Measurements from ENCODE around the gene SNCB.

SNCB gene

DNA sequence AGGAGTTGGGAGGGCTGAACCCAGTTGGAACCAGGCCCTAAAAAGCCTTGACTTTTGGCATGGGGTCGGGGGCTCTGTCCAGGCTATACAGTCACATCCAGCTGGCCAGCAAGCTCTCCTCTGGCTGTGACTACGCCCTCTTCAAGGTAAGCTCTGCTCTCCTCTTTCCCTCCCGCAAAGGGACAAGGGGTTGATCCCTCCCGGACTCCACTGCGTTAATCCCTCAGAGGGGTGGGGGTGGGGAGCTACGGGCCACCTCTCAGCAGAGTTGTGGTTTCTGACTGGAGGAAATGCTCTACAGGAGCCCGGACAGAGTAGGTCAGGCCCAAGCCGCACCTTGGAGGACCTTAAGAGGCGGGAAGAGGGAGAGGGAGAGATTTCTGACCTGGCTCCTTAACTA is 14.0 kb upstream of the SNCB start:
- no peak for DNase-seq

GRCh38 chr5:176643491-176644219 is 13.3 kb upstream of the SNCB start:
- no peak for DNase-seq

DNA sequence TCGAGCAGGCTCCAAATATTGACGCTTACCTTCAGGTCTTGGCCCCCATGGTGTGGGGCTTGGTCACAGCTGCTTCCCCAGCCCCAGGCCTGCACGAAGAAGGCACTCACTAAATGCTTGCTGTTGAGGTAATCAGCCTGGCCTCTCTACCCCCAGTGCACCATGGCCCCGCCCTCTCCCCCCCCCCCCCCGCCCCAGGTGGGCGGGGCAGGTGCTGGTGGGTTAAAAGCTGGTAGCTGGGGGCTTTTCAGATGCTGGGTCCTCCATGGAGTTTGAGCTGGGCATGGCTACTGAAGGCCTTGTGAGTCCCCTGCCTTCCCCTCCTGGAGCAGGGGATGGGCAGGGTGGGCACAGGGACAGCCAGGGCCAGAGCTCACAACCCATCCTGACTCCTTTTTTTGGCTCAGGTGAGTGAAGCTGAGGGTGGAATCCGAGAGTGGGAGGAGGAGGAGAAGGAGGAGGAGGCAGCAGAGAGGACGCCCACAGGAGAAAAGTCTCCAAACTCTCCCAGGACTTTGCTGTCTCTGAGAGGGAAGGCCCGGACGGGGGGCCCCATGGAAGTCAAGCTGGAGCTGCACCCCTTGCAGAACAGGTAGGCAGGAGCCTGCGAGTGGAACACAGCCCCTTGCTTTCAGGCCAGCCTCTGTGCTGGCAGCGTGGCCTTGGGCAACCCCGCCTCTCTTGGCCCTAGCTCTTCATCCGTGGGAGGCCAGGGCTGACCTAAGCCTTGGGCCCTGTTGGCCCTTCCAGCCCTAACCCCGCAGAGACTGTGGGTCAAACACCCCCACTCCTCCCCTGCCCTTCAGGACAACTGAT is 12.5 kb upstream of the SNCB start:
- no peak for DNase-seq

- DNase-seq: no peak
These were observed 10.3 kb upstream of the SNCB start for GRCh38 chr5:176640616-176641015.

DNA sequence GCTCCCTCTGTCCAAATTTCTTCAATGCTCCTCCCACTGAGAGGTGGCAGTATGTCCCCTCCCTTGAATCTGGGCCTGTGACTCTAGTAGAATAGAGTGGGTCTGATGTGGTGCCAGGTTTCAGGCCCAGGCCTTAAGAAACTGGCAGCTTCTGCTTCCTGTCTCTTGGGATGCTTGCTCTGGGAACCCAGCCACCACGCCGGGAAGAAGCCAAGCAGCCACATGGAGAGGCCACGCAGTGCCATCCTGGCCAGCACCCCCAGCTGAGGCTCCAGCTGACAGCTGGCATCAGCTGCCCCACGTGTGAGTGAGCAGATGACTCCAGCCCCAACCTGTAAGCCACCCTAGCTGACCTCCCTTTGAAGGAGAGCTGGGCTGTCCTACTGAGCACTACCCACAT is 9.6 kb upstream of the SNCB start:
- no peak for DNase-seq

GRCh38 chr5:176639208-176639607 is 8.9 kb upstream of the SNCB start:
- no peak for DNase-seq

GRCh38 chr5:176638437-176638836 is 8.1 kb upstream of the SNCB start:
- no peak for DNase-seq

DNA sequence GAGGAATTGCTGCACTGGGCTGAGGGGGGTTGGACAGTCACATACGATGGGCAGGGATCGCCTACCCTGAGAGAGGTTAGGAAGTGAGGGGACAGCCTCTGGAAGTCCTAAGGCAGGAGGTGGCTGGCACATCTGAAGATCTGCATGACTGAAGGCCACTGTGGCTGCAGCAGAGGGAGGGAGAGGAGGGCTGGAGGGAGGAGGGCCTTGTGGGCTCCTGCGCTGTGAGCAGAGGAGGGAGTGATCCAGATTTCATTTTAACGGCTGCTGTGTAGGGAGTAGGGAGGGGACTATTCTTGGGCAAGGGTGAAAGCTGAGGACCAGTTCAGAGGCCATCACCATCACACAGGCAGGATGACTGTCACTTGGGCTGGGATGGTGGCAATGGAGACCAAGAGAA is 7.2 kb upstream of the SNCB start:
- no peak for DNase-seq

DNA sequence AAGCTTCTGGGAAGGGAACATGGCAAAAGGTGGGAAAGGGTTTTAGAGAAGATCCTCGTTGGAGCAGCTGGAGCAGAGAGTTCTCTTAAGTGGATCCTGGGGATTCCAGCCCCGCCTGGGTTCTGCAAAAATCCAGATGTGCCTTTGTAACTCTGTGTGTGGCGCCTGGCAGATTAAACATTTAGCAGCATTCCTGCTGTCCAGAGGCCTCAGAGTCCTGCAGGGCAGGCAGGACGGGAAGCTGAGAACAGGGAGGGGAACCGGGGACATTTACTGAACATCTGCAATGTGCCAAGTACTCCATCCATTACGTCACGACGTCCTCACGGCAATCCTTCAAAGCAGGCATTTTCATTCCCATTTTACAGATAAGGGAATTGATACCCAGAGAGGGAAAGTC is 6.1 kb upstream of the SNCB start:
- DNase-seq: no peak

- no peak for DNase-seq
These were observed 3.3 kb upstream of the SNCB start for GRCh38 chr5:176633598-176633997.

- no peak for DNase-seq
These were observed 2.4 kb upstream of the SNCB start for GRCh38 chr5:176632745-176633144.

DNA sequence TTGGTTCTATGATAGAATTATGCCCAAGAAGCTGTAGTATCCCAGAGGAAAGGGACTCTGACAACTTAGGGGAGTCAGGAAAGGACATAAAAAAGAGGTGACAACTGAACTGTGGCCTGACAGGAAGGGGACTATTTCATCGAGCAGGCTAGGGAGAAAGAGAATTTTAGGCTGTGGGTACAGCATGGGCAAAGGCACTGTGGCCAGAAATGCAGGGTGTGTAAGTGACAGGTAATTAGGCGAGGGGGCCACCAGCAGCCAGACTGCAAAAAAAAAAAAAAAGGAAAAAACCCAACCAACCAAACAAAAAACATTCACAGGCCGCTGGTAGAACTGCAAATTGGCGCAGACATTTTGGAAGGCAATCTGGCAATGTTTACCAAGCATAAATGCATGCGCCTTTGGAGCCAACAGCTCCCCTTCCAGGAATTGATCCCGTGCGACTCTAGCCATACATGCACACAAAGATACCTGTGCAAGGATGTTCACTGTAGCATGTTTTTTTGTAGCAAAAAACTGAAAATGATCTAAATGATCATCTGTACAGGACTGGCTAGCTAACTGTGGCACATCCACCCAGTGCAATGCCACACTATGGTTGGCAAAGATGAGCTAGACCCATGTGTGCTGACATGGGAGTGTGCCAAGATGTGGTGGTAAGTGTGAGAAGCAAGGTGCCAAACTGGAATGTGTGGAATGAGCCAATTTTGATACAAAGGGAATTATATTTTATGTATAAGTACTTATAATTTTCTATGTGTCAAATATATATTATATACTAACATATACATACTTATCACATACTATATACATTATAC is 1.3 kb upstream of the SNCB start:
- DNase-seq: no peak

- DNase-seq: no peak
These were observed 418 bp upstream of the SNCB start for GRCh38 chr5:176630681-176631222.

GRCh38 chr5:176629317-176629852 is 949 bp downstream of the SNCB start:
- DNase-seq: no peak

- no peak for DNase-seq
These were observed 1.7 kb downstream of the SNCB start for GRCh38 chr5:176628406-176629228.

- DNase-seq: no peak
These were observed 2.8 kb downstream of the SNCB start for GRCh38 chr5:176627582-176627981.

DNA sequence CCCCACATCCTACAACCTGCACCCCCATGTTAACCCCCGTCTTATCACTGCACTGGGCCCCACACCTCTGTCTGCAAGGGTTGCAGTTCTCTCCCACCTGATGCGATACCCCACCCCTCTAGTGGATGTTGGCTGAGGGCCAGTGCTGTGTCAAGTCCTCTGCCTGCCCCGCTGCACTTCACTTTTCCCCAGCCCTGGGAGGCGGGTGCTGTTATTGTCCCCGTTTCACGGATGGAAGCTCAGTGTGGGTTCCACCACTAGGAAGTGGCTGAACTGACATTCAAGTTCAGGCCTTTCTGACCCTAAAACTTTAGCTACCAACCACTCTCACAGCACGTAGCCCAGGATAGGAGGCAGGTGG is 3.5 kb downstream of the SNCB start:
- no peak for DNase-seq

GRCh38 chr5:176625966-176626875 is 4.1 kb downstream of the SNCB start:
- no peak for DNase-seq

DNA sequence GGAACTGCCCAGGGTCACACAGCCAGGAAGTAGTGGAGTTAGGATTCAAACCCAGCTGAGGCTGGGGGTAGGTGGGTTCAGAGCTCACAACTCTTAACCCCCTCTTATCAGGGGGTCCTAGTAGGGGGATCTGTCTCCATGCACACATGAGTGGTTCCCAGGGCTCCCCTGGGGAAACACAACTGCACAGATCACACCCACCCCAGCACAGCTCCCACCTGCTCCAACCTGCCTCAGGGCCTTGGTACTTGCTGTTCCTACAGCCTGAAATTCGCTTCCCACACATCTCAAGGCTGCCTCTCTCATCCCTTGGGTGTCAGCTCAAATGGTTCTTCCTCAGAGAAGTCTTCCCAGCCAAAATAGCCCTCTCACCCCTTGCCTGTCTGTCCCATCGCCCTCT is 4.8 kb downstream of the SNCB start:
- no peak for DNase-seq

GRCh38 chr5:176624938-176625337 is 5.4 kb downstream of the SNCB start:
- DNase-seq: no peak

GRCh38 chr5:176624142-176624541 is 6.2 kb downstream of the SNCB start:
- no peak for DNase-seq
